Fibroblast of skin of back (primary cell): ENCODE results near the gene GRIK5.

Experiments used
- DNase-seq: peaks from one replicate; pipeline ENCODE4 v3.0.0-alpha.2; 2013

Gene GRIK5

DNA sequence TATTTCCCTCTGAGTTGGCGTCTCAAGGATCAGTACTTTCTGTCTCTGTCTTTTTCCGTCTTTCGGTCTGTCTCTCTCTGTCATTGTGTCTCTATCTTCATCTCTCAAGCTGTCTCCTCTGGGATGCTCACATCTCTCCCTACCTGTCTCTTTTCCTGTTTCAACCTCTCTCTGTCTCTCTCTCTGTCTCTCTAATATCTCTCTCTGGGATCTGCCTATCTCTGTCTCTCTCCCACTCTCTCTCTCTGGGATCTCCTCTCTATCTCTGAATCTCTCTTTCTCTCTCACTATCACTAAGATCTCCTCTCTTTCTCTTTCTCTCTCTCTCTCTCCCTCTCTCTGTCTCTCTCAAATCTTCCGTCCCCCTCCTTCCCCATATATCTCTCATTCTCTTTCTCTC is 80.0 kb downstream of the GRIK5 start:
- no peak for DNase-seq

DNA sequence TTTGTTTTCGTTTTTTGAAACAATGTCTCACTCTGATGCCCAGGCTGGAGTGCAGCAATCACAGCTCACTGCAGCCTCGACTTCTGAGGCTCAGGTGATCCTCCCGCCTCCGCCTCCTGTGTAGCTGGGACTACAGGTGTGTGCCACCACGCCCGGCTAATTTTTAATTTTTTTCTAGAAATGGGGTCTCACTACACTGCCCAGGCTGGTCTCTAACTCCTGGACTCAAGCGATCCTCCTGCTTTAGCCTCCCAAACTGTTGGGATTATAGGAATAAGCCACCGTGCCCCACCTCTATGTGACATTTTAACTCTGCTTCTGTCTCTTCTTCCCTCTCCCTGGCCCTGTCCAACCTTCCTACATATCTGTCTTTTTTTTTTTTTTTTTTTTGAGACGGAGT is 81.1 kb downstream of the GRIK5 start:
- DNase-seq, result no peak

DNA sequence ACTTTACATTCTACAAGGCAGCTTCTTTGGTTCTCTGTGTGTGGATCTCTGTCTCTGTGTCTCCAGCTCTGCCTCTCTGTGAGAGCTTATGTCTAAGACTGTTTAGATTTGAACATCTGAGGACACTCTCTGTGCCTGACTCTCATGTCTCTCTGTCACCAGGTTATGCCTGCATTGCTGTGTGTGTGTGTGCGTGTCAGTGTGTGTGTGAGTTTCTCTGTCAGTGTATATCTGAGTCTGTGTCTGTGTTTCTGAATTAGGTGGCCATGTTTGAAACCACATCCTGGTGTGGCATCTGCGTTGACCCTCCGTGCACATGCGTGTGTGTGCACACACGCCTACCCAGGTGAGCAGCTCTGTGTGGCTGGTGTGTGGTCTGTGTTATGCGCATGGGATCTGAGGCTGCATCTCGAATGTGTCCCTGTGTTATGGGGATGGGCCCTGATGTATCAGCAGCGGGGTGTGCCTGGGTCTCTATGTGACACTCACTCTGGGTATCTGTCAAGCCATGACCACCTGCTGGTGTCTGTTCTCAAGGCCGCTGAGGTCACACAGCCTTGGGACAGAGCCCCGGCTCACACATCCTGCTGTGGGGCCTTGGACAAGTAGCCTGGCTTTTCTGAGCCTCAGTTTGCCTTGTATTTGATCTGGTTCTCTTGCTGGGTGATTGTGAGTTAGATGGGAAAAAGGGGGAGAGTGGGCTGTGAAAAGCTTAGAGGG is 82.7 kb downstream of the GRIK5 start:
- DNase-seq, result no peak

DNA sequence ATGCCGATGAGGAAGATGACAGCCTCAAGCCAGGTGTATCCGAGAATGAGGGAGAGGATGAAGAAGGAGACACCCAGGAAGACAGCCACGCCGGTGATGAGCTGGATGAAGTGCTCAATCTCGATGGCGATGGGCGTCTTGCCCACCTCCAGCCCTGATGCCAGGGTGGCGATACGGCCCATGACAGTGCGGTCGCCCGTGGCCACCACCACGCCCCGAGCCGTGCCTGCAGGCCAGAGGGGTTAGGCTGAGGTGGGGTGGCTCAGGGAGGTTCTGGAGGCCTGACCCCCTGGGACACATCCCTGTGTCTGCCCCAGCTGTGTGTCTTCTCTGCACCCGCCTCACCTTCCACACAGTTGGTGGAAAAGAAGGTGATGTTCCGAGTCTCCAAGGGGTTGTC is 85.0 kb downstream of the GRIK5 start:
- no peak for DNase-seq

DNA sequence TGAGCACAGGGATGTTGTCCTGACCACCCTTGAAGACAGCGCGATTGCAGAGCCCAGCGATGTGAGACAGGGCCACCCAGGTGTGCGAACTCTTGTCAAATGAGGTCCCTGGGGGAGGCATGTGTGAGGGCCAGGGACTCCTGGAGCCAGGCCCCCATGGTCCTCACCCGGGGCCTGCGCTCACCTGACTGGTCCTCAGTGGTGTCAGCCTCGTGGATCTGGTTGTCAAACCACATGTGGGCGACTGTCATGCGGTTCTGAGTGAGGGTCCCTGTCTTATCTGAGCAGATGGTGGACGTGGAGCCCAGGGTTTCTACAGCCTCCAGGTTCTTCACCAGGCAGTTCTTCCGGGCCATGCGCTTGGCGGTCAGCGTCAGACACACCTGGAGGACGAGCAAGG is 88.3 kb downstream of the GRIK5 start:
- no peak for DNase-seq

DNA sequence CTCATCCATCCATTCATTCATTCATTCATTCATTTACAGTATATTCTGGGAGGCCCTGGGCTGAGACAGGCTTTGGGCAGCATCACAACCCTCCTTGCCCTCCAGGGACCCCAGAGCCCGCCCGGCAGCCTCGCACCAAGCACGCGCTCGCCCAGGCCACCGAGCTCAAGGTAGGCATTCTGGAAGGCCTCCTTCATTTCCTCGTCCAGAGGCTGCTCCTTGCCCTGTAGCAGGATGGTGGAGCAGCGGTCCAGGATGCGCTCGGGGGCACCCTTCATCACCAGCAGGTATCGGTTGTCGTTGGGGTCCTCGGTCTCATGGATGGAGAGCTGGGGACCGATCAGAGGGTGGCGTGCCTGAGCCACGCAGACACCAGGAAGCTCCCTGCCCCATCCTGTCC is 91.5 kb downstream of the GRIK5 start:
- no peak for DNase-seq

DNA sequence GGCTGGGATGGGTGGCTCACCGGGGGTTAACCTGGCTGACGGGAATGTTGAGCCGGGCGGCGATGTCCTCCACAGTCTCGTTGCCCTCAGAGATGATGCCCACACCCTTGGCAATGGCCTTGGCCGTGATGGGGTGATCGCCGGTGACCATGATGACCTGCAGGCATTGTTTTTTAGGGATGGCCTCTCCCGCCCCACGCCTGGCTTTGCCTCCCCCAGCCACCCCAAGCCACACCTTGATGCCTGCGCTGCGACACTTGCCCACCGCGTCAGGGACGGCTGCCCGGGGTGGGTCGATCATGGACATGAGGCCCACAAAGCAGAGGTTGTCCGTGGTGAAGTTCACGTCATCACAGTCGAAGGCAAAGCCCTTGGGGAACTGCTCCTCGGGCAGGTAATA is 92.1 kb downstream of the GRIK5 start:
- no peak for DNase-seq

DNA sequence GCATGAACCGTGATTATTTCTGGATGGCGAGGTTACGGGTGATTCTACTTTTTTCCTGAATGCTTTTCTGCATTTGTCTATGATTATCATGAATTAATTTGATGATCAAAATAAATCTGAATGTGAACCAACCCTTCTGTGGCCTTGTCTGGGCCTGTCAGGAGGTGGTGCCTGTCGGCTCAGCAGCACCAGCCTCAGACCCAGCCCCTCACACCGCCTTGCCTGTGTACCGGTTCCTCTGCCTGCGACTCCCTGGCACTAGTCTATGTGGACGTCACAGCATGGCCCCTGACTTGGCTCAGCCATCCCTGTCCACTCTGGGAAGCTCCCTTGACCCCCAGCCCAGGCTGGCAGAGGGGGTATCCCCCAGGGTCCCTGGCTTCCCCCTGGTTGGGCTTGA is 95.4 kb downstream of the GRIK5 start:
- DNase-seq, result no peak

DNA sequence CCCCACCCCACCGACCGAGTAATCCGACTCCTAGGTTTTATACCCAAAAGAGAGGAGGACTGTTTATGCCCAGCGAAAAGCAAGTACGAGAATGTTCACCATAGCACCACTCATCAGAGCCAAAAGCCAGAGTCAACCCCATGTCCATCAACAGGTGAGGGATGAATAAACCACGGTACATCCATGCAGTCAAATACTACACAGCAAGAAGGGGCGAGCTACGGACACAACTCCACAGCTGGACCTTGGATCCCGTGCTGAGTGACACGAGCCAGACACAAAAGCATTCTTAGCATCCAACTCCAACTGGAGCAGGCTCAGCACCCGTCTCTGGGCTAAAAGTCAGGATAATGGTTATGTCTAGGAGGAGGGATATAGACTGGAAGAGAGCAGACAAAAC is 98.6 kb downstream of the GRIK5 start:
- no peak for DNase-seq

DNA sequence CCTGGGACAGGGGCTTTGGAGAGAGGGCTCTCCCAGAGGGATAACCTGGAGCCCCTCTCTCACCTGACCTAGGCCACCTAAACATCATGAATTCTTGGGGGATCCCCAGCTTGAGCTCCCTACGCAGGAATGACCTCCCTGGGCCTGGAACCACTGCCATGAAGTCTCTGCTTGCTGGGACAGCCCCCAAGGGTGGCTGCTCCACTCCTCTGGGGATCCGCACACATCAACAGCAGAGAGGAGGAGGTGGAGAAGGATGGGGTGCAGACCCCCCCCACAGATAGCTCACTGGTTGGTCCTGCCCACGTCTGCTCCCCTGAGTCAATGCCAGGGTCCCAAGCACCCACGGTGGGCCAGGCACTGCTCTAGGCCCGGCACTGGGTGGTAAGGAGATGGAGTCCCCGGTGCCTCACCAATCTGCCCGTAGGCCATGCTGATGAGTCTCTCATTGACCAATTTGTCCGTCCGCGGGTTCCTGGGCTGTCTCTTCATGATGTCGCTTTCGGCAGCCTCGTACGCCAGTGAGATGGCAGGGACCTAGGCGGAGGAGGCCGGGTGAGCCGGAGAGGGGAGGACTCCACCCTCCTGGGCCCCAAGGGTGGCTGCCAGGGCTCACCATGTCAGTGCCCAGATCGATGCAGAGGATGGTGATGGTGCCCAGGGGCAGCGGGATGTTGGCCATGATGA is 100.1 kb downstream of the GRIK5 start:
- no peak for DNase-seq

DNA sequence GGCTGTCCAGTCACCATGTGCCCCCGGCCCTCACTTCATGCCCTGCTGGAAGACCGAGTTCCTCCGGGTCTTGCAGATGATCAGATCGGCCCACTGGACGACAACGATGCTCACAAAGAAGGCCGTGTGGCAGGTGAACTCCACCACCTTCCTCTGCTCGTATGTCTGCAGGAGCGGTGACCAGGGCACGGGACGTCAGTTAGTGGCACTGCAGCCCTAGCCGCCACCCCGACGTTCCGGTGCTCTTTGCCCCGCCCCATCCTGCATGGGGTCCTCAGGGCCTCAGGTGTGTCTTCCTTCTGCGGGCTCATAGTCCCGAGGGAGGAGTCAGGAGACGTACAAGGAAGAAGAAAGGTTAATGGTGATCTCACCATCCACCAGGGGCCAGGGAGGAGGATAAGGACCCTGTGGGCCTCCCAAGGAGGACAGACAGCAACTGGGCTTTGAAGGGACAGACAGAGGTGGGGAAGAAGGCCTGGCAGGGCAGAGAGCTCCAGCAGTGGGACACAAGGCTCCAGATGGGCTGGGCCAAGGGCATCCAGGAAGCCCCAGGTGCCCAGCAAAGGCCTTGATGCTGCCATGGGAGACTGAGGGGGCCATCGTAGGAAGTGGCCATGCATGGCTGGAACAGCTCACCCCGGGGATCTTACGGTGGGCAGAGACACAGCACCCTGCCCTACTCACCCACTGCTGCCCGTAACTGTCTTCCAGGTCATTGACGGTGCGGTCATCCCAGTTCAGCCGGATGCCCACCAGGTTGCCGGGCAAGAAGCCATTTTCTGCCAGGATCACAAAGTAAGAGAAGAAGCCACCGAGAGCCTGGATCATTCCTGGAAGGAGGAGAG is 101.0 kb downstream of the GRIK5 start:
- DNase-seq, result no peak

DNA sequence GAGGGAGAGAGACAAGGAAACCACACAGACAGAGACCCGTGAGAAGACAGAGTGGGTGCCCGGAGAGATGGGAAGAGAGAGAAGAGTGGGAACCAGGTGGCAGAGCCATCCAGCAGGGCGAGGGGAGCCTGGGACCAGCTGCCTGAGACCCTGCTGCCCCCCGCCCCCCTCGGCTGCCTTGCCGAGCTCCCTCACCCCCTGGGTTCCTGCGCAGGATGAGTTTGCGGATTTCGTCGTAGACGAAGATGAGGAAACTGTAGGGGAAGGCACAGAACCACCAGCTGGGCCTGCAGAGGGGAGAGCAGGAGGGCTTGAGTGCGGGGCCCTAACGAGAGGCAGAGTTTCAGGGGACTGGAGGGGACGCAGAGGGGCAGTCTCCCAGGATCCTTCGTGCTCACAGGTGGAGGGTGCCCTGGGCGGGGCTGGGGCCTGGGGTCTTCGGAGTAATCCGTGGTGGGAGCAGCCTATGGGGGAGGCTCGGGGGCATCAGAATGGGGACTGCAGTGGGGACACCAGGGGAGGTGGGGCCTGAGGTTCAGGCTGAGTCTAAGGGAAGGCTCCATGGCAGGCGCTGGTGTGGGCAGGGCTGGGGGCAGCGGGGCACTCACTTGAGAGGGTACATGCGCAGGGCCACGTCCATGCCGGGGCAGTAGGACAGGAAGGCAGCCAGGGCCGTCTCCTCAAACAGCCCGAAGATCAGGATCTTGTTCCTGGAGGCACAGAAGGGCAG is 102.8 kb downstream of the GRIK5 start:
- DNase-seq, result no peak

DNA sequence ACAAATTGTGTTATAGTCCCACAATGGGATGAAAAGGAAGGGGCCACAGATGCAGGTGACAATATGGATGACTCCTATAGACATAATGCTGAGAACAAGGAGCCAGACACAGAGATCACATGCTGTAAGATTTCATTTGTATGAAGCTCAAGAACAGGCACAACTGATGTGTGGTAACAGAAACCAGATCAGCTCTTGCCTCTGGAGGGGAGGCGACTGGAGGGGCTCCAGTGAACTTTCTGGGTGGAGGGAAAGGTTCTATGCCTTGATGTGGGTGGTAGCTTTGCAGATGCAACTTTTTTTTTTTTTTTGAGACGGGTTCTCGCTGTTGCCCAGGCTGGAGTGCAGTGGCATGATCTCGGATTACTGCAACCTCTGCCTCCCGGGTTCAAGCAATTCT is 104.9 kb downstream of the GRIK5 start:
- no peak for DNase-seq

DNA sequence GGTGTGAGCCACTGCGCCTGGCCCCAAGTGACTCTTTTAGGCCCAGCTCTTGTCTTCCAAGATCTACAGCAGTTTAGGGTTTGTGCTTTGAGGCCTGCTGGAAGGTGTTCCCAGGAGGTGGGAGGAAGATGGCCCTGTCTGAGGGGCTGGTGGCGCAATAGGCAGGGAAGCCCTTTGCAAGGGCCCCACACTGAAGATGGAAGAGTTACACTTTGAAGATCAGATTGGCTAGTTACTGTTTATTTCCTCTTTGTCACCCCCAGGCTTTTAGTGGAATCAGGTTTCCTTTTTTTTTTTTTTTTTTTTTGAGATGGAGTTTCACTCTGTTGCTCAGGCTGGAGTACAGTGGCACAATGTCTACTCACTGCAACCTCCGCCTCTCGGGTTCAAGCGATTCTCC is 109.0 kb downstream of the GRIK5 start:
- no peak for DNase-seq

DNA sequence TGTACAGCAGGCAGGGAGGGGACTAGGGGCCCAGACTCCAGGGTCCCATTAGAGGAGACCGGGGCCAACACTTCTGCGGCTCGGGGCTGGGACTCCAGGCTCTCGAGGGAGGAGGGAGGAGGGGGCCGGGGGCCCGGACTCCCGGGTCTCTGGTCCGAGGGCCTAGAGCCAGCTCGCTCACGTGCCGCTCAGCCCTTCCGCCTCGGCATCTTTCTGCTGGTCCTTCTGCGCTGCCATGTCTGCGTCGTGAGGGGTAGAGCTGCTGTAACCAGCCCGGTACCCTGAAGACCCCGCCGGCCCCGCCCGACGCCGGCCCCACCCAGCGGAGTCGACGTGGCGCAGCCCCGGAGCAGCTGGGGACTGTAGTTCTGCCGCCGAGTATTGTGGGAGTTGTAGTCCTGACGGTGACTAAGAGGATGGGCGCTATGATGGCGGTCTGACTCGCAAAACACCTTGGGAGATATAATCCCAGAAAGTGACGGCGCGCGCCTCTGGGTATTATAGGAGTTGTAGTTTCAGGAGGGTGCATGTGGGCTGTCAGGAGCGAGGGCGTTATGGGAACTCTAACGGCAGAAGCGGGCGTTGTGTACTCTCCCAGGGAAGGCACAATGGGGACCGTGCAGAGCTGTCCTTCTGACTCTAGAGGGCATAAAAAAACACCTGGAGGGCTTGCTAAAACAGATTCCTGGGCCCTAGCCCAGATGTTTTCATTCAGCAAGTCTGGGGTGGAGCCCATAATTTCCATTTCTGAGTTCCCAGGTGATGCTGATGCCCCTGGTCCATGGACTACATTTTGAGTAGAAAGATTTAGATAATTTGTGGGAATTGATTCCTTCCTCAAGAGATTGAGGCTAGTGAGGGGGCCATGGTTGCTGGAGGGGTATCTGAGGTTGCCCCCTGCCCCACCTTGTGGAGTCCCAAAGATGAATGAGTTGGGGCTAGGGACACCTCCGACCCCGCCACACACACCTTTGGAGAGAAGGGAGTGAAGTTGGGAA is 110.7 kb downstream of the GRIK5 start, which contains the start of gene RABAC1:
Gene RABAC1, minus strand, starts transcription at position 266 of the 998 bp plus-strand sequence. Its CDS starts 29 bp downstream, at position 237.
- DNase-seq, result peak; percentile 94

DNA sequence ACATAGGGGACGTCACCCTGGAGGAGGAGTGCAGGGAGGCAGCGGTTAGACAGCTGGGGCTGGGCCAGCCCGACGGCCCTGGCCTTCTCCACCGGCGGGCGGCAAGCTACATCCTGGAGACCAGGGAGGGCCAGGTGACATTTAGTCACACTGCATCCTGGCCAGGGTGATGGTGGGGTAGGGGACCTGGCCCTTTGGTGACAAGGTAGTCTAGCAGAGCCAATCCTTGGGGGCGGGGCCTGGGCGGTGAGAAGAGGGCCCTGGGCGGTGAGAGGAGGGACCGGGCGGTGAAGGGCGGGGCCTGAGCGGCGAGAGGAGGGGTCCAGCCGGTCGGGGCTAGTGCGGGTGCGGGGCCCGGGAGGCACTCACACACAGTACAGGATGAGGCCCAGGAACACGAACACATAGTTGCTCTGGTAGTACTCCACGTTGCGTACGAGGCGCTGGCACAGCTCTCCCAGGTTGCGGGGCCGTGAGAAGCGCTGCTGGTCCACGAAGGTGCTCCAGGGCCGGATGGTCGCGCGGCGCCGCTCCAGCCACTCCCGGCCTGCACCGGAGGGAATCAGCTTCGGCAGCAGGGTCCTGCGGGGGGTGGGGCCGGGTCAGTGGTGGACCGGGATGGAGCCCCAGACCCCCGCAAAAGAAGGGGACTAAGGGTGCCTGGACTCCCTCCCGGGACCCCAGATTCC is 111.5 kb downstream of the GRIK5 start:
- peak; percentile 80 for DNase-seq

DNA sequence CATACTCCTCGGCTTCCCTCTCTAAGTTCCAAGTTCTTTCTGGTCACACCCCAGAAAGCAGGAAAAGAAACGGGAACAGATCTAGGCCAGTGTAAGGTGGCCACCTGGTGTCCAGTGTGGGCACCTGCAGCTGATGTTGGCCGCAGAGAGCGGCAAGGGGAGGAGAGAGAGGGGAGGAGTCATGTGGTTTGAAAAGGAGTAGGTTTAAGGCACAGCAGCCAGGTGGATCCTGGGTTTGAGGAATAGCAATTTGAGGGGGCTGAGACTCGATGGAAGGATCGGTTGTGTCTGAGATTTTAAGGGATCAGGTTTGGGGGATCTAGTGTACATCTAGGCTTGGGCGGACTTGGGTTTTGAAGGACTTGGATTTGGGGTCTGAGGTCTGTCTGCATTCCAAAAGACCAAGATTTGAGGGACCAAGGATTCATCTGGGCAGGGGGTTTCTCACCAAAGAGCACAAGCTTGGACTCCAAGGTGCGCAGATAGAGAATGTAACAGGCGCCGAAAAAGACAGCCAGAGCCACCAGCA is 112.1 kb downstream of the GRIK5 start:
- DNase-seq, result peak; percentile 82

DNA sequence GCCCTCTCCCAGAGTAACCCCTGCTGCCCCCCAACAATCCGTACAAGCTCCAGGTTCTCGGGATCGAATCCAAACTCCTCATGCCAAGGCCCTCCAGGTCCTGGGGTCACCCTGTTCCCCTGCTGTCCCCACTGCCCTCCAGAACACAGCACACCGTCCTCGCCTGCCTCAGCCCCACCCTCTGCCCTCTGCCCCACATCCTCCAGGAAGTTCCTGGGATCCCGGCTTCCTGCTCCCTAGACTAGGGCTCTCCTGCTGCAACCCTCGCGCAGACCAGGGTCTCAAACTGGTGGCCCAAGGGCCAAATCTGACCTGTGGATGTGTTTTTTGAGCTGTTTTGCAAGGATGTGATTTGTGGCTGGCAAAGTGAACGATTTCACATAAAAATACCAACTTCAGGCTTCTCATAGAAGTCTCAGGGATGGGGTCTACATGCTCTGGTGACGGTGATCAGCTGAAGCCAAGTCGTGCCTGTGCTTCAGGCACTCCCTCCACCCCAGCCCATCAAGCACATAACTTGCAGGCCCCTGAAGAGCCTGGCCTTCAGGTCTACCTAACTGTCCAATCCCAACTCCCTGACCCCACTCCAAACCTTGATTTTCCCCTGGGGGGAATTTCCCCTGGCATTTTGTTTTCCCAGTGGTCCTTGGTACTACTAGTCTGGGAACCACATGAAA is 112.7 kb downstream of the GRIK5 start:
- no peak for DNase-seq

DNA sequence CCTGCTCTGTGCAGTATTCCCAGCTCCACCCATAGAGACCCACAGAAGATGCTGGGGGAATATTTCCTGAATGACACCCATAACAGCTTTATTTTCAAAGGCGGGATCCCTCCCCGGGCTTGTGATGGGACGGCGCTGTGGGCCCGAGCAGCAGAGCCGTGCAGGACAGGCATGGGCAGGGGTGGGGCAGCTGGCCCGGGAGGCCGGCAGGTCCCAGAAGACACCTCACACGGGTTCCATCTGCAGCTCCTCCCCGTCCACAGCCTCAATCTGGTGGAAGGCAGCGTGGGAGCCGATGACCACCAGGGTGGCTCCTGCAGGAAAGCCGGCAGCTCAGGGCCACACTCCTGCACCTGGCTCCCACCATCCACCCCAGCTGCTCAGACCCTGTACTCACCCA is 113.4 kb downstream of the GRIK5 start:
- no peak for DNase-seq

DNA sequence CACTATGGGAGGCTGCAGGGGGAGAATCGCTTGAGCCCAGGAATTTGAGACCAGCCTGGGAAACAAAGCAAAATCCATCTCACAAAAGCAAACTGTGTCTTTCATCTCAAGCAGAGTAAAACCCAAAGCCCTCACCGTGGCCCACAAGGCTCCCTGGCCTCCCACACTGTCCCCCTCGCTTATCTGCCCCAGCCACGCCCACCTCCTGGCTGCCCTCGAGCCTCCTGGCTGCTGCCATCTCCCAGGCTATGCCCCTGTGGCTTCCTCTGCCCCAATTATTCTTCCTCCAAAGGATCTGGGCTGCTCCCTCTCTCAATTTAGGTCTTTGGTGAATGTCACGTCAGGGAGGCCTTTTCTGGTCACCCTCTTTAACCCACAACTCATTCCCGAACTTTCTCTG is 114.5 kb downstream of the GRIK5 start:
- no peak for DNase-seq
